HepG2 (cell line): ENCODE data around the gene METRN. TPM values are rescaled to one million over a fixed set of nuclear protein-coding genes. Genes with fewer than 3 reads are reported as not detected.
A peak's percentile ranks its signal among the peaks of the same experiment; 100 is the strongest.

Experiments
- CREBL2 ChIP-seq: sonication (generic); formaldehyde crosslinking; IDR thresholded peaks from 2 replicates; pipeline ENCODE4 v1.8.1; 2023; ENCODE audit warnings: missing genetic modification reagents, mild to moderate bottlenecking, borderline replicate concordance
- CTCF ChIP-seq: sonication (generic); formaldehyde crosslinking; IDR thresholded peaks from 2 replicates; pipeline ENCODE4 v1.5.0; 2020; ENCODE audit warnings: mild to moderate bottlenecking, missing genetic modification reagents, moderate library complexity
- GATA4 ChIP-seq: sonication (generic); IDR thresholded peaks from 2 replicates; pipeline ENCODE4 v1.6.1; 2016; ENCODE audit warnings: antibody characterized with exemption, low read depth, borderline replicate concordance
- HDAC6 ChIP-seq: fragments of 200-600 bp; sonication (generic); IDR thresholded peaks from 2 replicates; pipeline ENCODE4 v1.7.0; 2017; ENCODE audit warnings: mild to moderate bottlenecking, antibody characterized with exemption, low read length, low read depth
- JARID2 ChIP-seq: sonication (generic); formaldehyde crosslinking; IDR thresholded peaks from 2 replicates; pipeline ENCODE4 v1.8.1; 2023; ENCODE audit warnings: missing genetic modification reagents, inconsistent platforms; ENCODE audit not compliant: insufficient replicate concordance
- KLF6 ChIP-seq: IDR thresholded peaks from 2 replicates; pipeline ENCODE4 v1.8.0; 2016; ENCODE audit warnings: missing biosample characterization, missing genetic modification reagents
- MLX ChIP-seq: IDR thresholded peaks from 2 replicates; pipeline ENCODE4 v1.6.1; 2016
- MYPOP ChIP-seq: sonication (generic); formaldehyde crosslinking; IDR thresholded peaks from 2 replicates; pipeline ENCODE4 v1.8.1; 2023; ENCODE audit warnings: mild to moderate bottlenecking, moderate library complexity, missing genetic modification reagents
- NR3C1 ChIP-seq: sonication (generic); formaldehyde crosslinking; IDR thresholded peaks from 2 replicates; pipeline ENCODE4 v1.4.0; 2020; ENCODE audit warnings: missing genetic modification reagents
- RAD21 ChIP-seq: fragments of 450-650 bp; formaldehyde crosslinking; IDR thresholded peaks from 2 replicates; pipeline ENCODE4 v1.5.0; 2020; ENCODE audit warnings: mild to moderate bottlenecking
- SKIL ChIP-seq: sonication (generic); formaldehyde crosslinking; IDR thresholded peaks from 2 replicates; pipeline ENCODE4 v1.8.0; 2022; ENCODE audit warnings: missing genetic modification reagents, mild to moderate bottlenecking, moderate library complexity, borderline replicate concordance
- SNAPC2 ChIP-seq: sonication (generic); formaldehyde crosslinking; IDR thresholded peaks from 2 replicates; pipeline ENCODE4 v1.8.1; 2022; ENCODE audit warnings: mild to moderate bottlenecking, missing genetic modification reagents
- TBX2 ChIP-seq: sonication (generic); formaldehyde crosslinking; IDR thresholded peaks from 2 replicates; pipeline ENCODE4 v1.5.0; 2020; ENCODE audit warnings: missing genetic modification reagents, mild to moderate bottlenecking, borderline replicate concordance
- USF2 ChIP-seq, 2 experiments: sonication (generic) in 1 of 2; formaldehyde crosslinking in 1 of 2; IDR thresholded peaks; 2 replicates each; pipeline versions ENCODE4 v1.5.1 to v1.6.1; 2011 to 2020; ENCODE audit warnings: borderline replicate concordance in 1 of 2, low read depth in 1 of 2, low read length in 1 of 2, mild to moderate bottlenecking in 1 of 2, missing genetic modification reagents in 1 of 2, moderate library complexity in 1 of 2
- ZBTB38 ChIP-seq: sonication (generic); formaldehyde crosslinking; IDR thresholded peaks from 2 replicates; pipeline ENCODE4 v1.5.1; 2020; ENCODE audit warnings: mild to moderate bottlenecking, missing genetic modification reagents
- ZNF235 ChIP-seq: sonication (generic); formaldehyde crosslinking; IDR thresholded peaks from 2 replicates; pipeline ENCODE4 v1.8.1; 2023; ENCODE audit warnings: mild to moderate bottlenecking, missing genetic modification reagents, borderline replicate concordance
- ZNF562 ChIP-seq: sonication (generic); formaldehyde crosslinking; IDR thresholded peaks from 2 replicates; pipeline ENCODE4 v1.8.0; 2022; ENCODE audit warnings: missing genetic modification reagents, borderline replicate concordance
- ZNF629 ChIP-seq: sonication (generic); formaldehyde crosslinking; conservative IDR thresholded peaks from 2 replicates; pipeline ENCODE4 v1.5.0; 2020; ENCODE audit warnings: missing genetic modification reagents
- ZNF772 ChIP-seq: sonication (generic); formaldehyde crosslinking; IDR thresholded peaks from 2 replicates; pipeline ENCODE4 v1.5.0; 2020; ENCODE audit warnings: mild to moderate bottlenecking, missing genetic modification reagents
- polyA plus RNA-seq, 8 experiments: library from polyadenylated mRNA; depleted of rRNA in 3 of 8; stranded (reverse) in 7 of 8; unstranded in 1 of 8; fragments of >200 nt; fragmentation: Illumina TruSeq in 4 of 8; extraction: Trizol in 4 of 8; gene quantifications; 2 replicates each; pipeline versions ENCODE4 v1.2.1 to v1.2.3, GENCODE V29; 2011 to 2016; ENCODE audit warnings: low read depth in 4 of 8, missing spikeins in 1 of 8, mixed read lengths in 1 of 8; ENCODE audit not compliant: insufficient read depth in 1 of 8
- total RNA-seq, 5 experiments: library from RNA; depleted of rRNA; stranded (reverse); fragments of >200 nt; fragmentation: Illumina TruSeq; extraction: Trizol; gene quantifications; 2 replicates each; pipeline ENCODE4 v1.2.3, GENCODE V29; 2016; ENCODE audit warnings: low read depth in 1 of 5

METRN gene
- total and polyA plus RNA-seq, 2 of the 13 experiments (the other 11 are each of a cell fraction or from before 2014, with no cell fraction given) = 25.5 to 46.1 TPM

GRCh38 chr16:678858-679813, 35.8 kb upstream of the METRN start (continued):
- no peak for TF ChIP-seq SNAPC2 (CRISPR knock-in tag)
- peak; percentile 84; the same call in 1 of the 2 replicates for TF ChIP-seq ZNF772 (CRISPR knock-in tag)
- peak; percentile 65 for TF ChIP-seq TBX2 (CRISPR knock-in tag)
- TF ChIP-seq JARID2 = peak; percentile 42
- no peak for TF ChIP-seq GATA4
- TF ChIP-seq USF2 (IDR thresholded peaks at IDR 0.05; ENCODE audit: low read depth, low read length) = no peak
- no peak for TF ChIP-seq USF2 (CRISPR knock-in tag; IDR thresholded peaks at IDR 0.05; ENCODE audit: borderline replicate concordance)
- peak; percentile 45; the same call in 1 of the 2 replicates for TF ChIP-seq CTCF (CRISPR knock-in tag)
- no peak for TF ChIP-seq CREBL2 (CRISPR knock-in tag)
- no peak for TF ChIP-seq ZNF235 (CRISPR knock-in tag)
- 0 out of 2 replicates have a peak, but pooled peaks have one; percentile 19 for TF ChIP-seq ZNF629
- TF ChIP-seq SKIL (CRISPR knock-in tag) = 0 out of 2 replicates have a peak, but pooled peaks have one; percentile 10
- TF ChIP-seq KLF6 (CRISPR knock-in tag) = no peak
- TF ChIP-seq MYPOP = no peak
- TF ChIP-seq NR3C1 (CRISPR knock-in tag) = no peak
- TF ChIP-seq HDAC6 = no peak
- TF ChIP-seq RAD21 = no peak; the same call in 1 of the 2 replicates
- no peak for TF ChIP-seq MLX (CRISPR knock-in tag)
- TF ChIP-seq ZBTB38 (CRISPR knock-in tag) = peak; percentile 97
- TF ChIP-seq ZNF562 = no peak
